Measurements from ENCODE around the gene KIF6. TPM values are rescaled to one million over a fixed set of nuclear protein-coding genes. Genes with fewer than 3 reads are reported as not detected.

The KIF6 gene
- total RNA-seq, 1 donor from 2014 or later = 2.9 TPM

DNA sequence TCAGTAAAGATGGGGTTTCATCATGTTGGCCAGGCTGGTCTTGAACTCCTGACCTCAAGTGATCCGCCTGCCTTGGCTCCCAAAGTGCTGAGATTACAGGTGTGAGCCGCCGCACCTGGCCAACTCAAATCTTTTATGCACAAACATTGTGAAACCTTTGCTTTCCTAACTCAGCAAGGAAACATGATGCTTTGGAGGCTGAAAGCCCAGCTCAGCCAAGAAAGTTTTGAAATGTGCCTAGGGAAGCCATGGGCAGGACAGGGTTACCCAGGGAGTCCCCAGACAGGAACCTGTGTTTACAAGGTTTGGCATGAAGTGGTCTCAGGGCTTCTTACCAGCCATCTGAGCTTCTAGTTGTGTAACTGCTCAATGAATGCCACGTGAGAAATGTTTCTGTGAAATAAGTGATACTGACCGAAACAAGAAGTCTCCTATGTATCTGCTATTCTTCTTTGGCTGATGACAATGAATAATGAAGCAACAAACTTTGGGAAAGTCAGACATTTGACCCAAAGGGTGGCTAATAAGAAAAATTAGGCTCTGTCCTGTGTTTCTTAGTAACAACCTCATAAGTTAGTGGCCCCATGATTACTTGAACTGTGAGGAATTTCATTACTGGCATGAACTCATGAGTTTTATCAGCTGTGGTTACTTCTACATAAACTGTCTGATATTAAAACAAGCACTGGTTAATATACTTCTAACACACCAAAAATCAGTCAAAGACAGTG lies 163.5 kb downstream of the KIF6 start:
- Mint-ChIP-seq H3K36me3 (ENCODE audit: insufficient read depth) (no peaks in the 10 kb centered on the region), H3K27me3 (no peaks in the 10 kb centered on the region), H3K27ac (no peak overlapping the region), H3K4me1 (ENCODE audit: low read depth) (no peaks in the 10 kb centered on the region), H3K4me3 (ENCODE audit: low read depth) (no peak overlapping the region), H3K9me3 (ENCODE audit: low read depth) (no peaks in the 10 kb centered on the region)
- TF ChIP-seq, protein P1, sequence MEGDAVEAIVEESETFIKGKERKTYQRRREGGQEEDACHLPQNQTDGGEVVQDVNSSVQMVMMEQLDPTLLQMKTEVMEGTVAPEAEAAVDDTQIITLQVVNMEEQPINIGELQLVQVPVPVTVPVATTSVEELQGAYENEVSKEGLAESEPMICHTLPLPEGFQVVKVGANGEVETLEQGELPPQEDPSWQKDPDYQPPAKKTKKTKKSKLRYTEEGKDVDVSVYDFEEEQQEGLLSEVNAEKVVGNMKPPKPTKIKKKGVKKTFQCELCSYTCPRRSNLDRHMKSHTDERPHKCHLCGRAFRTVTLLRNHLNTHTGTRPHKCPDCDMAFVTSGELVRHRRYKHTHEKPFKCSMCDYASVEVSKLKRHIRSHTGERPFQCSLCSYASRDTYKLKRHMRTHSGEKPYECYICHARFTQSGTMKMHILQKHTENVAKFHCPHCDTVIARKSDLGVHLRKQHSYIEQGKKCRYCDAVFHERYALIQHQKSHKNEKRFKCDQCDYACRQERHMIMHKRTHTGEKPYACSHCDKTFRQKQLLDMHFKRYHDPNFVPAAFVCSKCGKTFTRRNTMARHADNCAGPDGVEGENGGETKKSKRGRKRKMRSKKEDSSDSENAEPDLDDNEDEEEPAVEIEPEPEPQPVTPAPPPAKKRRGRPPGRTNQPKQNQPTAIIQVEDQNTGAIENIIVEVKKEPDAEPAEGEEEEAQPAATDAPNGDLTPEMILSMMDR (IDR thresholded peaks at IDR 0.05; ENCODE audit: unreplicated experiment) = no peak
- no peak for DNase-seq (ENCODE audit: low spot score, unreplicated experiment)

DNA sequence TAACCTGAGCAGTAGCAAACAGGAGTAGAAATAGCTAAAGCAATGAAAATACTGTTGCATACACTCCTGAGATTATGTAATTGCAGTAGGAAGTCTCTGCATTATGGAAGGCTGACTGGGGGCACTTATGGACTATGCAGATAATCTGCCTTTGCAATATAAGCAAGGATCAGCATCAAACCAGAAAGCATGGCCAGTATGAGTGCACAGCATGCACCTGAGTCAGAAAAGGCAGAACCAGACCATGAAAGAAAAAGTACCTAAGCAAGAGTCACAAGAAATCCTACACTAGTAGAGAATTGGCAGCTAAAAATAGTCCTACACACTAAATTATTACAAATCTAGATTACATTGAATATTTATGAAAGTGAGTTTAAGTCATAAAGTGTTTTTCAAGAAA lies 164.3 kb downstream of the KIF6 start:
- H3K4me3 Mint-ChIP-seq (ENCODE audit: low read depth) = no peak overlapping the region
- H3K27ac Mint-ChIP-seq = no peak overlapping the region
- peaks cover 6% of the 10 kb centered on the region for H3K27me3 Mint-ChIP-seq
- DNase-seq (ENCODE audit: low spot score, unreplicated experiment) = no peak
- TF ChIP-seq, protein P1 (IDR thresholded peaks at IDR 0.05; ENCODE audit: unreplicated experiment) = no peak
- H3K36me3 Mint-ChIP-seq (ENCODE audit: insufficient read depth) = no peaks in the 10 kb centered on the region
- H3K9me3 Mint-ChIP-seq (ENCODE audit: low read depth) = no peaks in the 10 kb centered on the region
- H3K4me1 Mint-ChIP-seq (ENCODE audit: low read depth) = peaks cover 2% of the 10 kb centered on the region

DNA sequence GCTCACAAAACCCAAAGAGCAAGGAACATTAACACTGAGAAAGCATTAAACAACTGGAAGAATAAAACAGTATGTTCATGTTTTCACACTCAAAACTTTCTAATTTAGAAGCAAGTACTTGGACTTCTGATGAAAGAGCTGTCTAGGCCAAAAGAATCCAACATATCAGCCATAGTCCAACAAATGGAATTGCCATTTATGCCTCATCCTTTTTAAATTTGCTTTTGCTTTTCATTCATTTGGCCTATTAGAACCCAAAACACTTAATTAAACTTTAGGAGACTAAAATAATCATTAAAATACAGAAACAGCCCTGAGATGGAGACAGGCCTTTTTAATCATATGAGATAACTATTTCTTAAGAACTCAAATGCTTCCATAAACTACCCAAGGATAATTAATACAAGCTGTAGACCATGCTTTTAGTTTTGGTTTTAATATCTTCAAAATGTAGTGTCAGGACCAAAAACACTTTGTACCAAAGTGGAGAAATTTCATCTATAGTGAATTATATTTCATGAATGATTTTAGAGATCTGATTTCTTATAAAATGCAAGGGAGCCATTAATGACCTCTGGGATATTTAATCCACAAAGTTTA lies 166.5 kb downstream of the KIF6 start:
- no peaks in the 10 kb centered on the region for H3K36me3 Mint-ChIP-seq (ENCODE audit: insufficient read depth)
- H3K27ac Mint-ChIP-seq = no peak overlapping the region
- H3K4me1 Mint-ChIP-seq (ENCODE audit: low read depth) = peaks cover 2% of the 10 kb centered on the region
- DNase-seq (ENCODE audit: low spot score, unreplicated experiment) = no peak
- TF ChIP-seq, protein P1 (IDR thresholded peaks at IDR 0.05; ENCODE audit: unreplicated experiment) = no peak
- H3K27me3 Mint-ChIP-seq = peaks cover 9% of the 10 kb centered on the region
- no peak overlapping the region for H3K4me3 Mint-ChIP-seq (ENCODE audit: low read depth)
- no peaks in the 10 kb centered on the region for H3K9me3 Mint-ChIP-seq (ENCODE audit: low read depth)

DNA sequence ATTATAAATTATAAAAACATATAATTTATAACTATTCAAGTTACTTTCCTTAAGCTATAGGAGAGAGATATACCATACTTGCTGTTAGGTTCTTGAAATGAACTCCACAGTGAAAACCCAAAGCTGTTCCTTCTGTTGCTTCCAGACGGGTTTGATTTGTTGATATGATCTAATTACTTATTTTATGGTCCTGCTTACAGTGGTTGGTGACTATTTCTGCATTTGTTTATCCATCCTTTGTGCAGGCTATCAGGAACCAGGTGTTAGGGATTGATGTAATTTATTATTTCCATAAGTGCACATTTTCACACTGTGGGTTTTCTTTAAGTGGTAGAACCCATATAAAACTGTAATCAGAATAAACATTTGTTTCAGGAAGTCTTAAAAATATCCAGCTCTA lies 167.1 kb downstream of the KIF6 start:
- Mint-ChIP-seq H3K4me1 (ENCODE audit: low read depth) (peaks cover 2% of the 10 kb centered on the region), H3K27me3 (peaks cover 9% of the 10 kb centered on the region), H3K27ac (no peak overlapping the region), H3K36me3 (ENCODE audit: insufficient read depth) (no peaks in the 10 kb centered on the region), H3K4me3 (ENCODE audit: low read depth) (no peak overlapping the region), H3K9me3 (ENCODE audit: low read depth) (no peaks in the 10 kb centered on the region)
- TF ChIP-seq, protein P1 (IDR thresholded peaks at IDR 0.05; ENCODE audit: unreplicated experiment) = no peak
- no peak for DNase-seq (ENCODE audit: low spot score, unreplicated experiment)

DNA sequence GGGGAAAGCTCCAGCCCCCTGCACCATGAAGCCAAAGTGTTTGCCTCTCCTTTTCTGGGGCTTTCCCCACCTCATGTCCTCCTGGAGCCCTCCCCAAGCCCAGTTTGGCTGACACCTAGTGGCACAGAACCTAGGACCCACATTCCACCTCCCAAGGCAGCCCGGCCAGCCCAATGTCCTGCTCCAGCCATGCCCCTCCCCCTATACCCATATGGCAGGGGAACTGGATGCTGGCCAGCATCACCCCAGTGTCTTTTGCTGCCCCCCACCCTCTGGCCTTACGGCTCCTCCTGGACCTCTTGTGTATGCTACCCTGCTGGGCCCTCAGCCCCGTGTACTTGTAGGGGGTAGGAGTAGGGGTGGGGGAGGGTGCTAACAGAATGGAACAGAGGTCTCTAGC lies 170.1 kb downstream of the KIF6 start:
- Mint-ChIP-seq H3K36me3 (ENCODE audit: insufficient read depth) (no peaks in the 10 kb centered on the region), H3K9me3 (ENCODE audit: low read depth) (no peaks in the 10 kb centered on the region), H3K4me3 (ENCODE audit: low read depth) (no peak overlapping the region), H3K4me1 (ENCODE audit: low read depth) (peaks cover 2% of the 10 kb centered on the region), H3K27me3 (peaks cover 9% of the 10 kb centered on the region), H3K27ac (no peak overlapping the region)
- DNase-seq (ENCODE audit: low spot score, unreplicated experiment) = no peak
- TF ChIP-seq, protein P1 (IDR thresholded peaks at IDR 0.05; ENCODE audit: unreplicated experiment) = no peak

Measured in progenitor cell of endocrine pancreas (in vitro differentiated cells).